Activated CD8-positive, alpha-beta memory T cell treated with anti-CD3 and anti-CD28 coated beads, Interleukin-2, amount 50 U/mL, for 4 hours (primary cell): Measurements from ENCODE around the gene SPATA7.
"Not testable (repeated sequence)": the region's sequence is repeated elsewhere in the genome, so short reads cannot be mapped to it uniquely, and the experiment has no call there.

Source experiments
- DNase-seq: peaks from one replicate; pipeline ENCODE4 v3.0.0-alpha.2; 2020

Gene SPATA7

GRCh38 chr14:88385212-88386101 is at the start of gene SPATA7:
Gene SPATA7, plus strand, starts transcription at chr14:88385657. Its CDS starts 162 bp downstream, at chr14:88385819.
- DNase-seq: peak; percentile 85

GRCh38 chr14:88340357-88340756 is 45.1 kb upstream of the SPATA7 start:
- no peak for DNase-seq

GRCh38 chr14:88342980-88343379 is 42.5 kb upstream of the SPATA7 start:
- DNase-seq: no peak

- no peak for DNase-seq
Observed at GRCh38 chr14:88346048-88346639, 39.3 kb upstream of the SPATA7 start.

- no peak for DNase-seq
Observed at GRCh38 chr14:88348546-88348945, 36.9 kb upstream of the SPATA7 start.

GRCh38 chr14:88351966-88352691 is 33.3 kb upstream of the SPATA7 start:
- no peak for DNase-seq

GRCh38 chr14:88352698-88353097 is 32.8 kb upstream of the SPATA7 start:
- no peak for DNase-seq

GRCh38 chr14:88354358-88354757 is 31.1 kb upstream of the SPATA7 start:
- DNase-seq: no peak

GRCh38 chr14:88359500-88359899 is 26.0 kb upstream of the SPATA7 start:
- DNase-seq: no peak

GRCh38 chr14:88363644-88364043 is 21.8 kb upstream of the SPATA7 start:
- DNase-seq: no peak

- DNase-seq: no peak
Observed at GRCh38 chr14:88364710-88365413, 20.6 kb upstream of the SPATA7 start.

GRCh38 chr14:88369496-88369895 is 16.0 kb upstream of the SPATA7 start:
- no peak for DNase-seq

- DNase-seq: no peak
Observed at GRCh38 chr14:88379706-88380343, 5.6 kb upstream of the SPATA7 start.

GRCh38 chr14:88380405-88380804 is 5.1 kb upstream of the SPATA7 start:
- DNase-seq: no peak

GRCh38 chr14:88381634-88382033 is 3.8 kb upstream of the SPATA7 start:
- not testable (repeated sequence) for DNase-seq

GRCh38 chr14:88384718-88385117 is 739 bp upstream of the SPATA7 start:
- DNase-seq: no peak

- DNase-seq: no peak
Observed at GRCh38 chr14:88386256-88386794, 868 bp downstream of the SPATA7 start.

- DNase-seq: no peak
Observed at GRCh38 chr14:88388741-88389282, 3.4 kb downstream of the SPATA7 start.

- no peak for DNase-seq
Observed at GRCh38 chr14:88392609-88393008, 7.2 kb downstream of the SPATA7 start.

GRCh38 chr14:88411039-88411438 is 25.6 kb downstream of the SPATA7 start:
- no peak for DNase-seq

- DNase-seq: no peak
Observed at GRCh38 chr14:88417594-88417993, 32.1 kb downstream of the SPATA7 start.

- DNase-seq: no peak
Observed at GRCh38 chr14:88420187-88420586, 34.7 kb downstream of the SPATA7 start.
